Activated naive CD4-positive, alpha-beta T cell treated with anti-CD3 and anti-CD28 coated beads, Interleukin-2, amount 50 U/mL, for 72 hours (primary cell): ENCODE measurements around the gene SMTN. TPM values are rescaled to one million over a fixed set of nuclear protein-coding genes. Genes with fewer than 3 reads are reported as not detected.

ENCODE experiments used
- ATAC-seq, 2 donors: fragments of 150-1000 bp; cut with Tn5 transposase; 2 replicates each; pipeline ENCODE4 v1.10.0; 2021; ENCODE audit warnings: mild to moderate bottlenecking in 2 of 2, moderate library complexity in 2 of 2
- DNase-seq, 2 donors: peaks; one replicate each; pipeline ENCODE4 v3.0.0; 2021 to 2022; ENCODE audit warnings: low spot score in 2 of 2
- H3K27ac Mint-ChIP-seq, 2 donors: one replicate each; pipeline ENCODE4 v1.8.0; 2022; ENCODE audit warnings: mild to moderate bottlenecking in 2 of 2, mixed read lengths in 2 of 2
- H3K36me3 Mint-ChIP-seq, 2 donors: one replicate each; pipeline ENCODE4 v1.8.0; 2022; ENCODE audit warnings: mixed read lengths in 2 of 2
- H3K9me3 Mint-ChIP-seq, 2 donors: one replicate each; pipeline ENCODE4 v1.8.0; 2022; ENCODE audit warnings: mixed read lengths in 2 of 2
- total RNA-seq, 2 donors: library from RNA; stranded (reverse); gene quantifications; one replicate each; pipeline ENCODE4 v1.2.3, GENCODE V29; 2022

SMTN gene
- total RNA-seq, 2 donors from 2014 or later = 32.5 to 128 TPM

GRCh38 chr22:31126869-31127175 lies 45.7 kb downstream of the SMTN start:
- no peaks in the 10 kb centered on the region for H3K9me3 Mint-ChIP-seq
- DNase-seq = no peak
- H3K36me3 Mint-ChIP-seq = no peaks in the 10 kb centered on the region
- H3K27ac Mint-ChIP-seq = no peak overlapping the region
- no peak for ATAC-seq

DNA sequence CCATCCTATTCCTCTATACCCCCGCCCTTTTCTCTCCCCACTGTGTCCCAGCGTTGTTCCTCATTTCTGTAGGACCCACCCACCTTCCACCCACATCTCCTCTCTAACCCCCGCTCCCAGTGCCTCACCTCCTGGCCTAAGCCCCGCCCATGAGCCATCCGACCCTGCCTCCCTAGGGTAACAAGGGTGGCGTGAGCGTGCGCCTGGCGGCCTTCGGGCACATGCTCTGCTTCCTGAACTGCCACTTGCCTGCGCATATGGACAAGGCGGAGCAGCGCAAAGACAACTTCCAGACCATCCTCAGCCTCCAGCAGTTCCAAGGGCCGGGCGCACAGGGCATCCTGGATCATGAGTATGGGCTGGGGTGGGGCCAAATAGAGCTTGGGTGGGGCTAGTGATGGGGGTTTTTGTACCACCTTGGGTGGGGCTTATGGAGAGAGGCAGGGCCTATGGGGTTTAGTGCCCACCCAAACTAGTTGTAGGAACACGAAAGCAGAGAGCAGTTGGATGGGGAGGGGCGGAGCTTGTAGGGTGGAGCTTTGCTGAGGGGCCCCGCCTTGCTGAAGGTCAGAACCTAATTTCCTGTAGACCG lies 46.2 kb downstream of the SMTN start:
- ATAC-seq (no peak), DNase-seq (no peak)
- Mint-ChIP-seq H3K36me3 (no peaks in the 10 kb centered on the region), H3K9me3 (no peaks in the 10 kb centered on the region), H3K27ac (no peak overlapping the region)

DNA sequence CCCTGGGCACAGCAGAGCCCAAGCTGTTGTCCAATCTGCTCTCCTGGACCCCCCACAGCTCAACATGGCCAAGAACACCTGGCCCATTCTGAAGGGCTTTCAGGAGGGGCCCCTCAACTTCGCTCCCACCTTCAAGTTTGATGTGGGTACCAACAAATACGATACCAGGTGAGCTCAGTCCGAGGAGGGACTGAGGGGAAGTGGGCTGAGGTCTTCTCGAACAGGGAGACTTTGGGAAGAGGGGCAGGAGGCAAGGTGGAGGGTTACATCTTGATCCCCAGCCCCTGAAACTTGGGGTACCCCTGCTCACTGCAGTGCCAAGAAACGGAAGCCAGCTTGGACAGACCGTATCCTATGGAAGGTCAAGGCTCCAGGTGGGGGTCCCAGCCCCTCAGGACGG lies 47.0 kb downstream of the SMTN start:
- no peak overlapping the region for H3K27ac Mint-ChIP-seq
- DNase-seq = no peak
- no peaks in the 10 kb centered on the region for H3K36me3 Mint-ChIP-seq
- H3K9me3 Mint-ChIP-seq = no peaks in the 10 kb centered on the region
- ATAC-seq = no peak

GRCh38 chr22:31130873-31131272 lies 49.8 kb downstream of the SMTN start:
- H3K36me3 Mint-ChIP-seq = no peaks in the 10 kb centered on the region
- no peak overlapping the region for H3K27ac Mint-ChIP-seq
- H3K9me3 Mint-ChIP-seq = no peaks in the 10 kb centered on the region
- no peak for DNase-seq
- ATAC-seq = no peak

DNA sequence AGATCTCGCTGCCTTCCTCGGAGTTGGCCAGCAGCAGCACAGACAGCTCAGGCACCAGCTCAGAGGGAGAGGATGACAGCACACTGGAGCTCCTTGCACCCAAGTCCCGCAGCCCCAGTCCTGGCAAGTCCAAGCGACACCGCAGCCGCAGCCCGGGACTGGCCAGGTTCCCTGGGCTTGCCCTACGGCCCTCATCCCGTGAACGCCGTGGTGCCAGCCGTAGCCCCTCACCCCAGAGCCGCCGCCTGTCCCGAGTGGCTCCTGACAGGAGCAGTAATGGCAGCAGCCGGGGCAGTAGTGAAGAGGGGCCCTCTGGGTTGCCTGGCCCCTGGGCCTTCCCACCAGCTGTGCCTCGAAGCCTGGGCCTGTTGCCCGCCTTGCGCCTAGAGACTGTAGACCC lies 52.8 kb downstream of the SMTN start:
- no peak for ATAC-seq
- H3K9me3 Mint-ChIP-seq = no peaks in the 10 kb centered on the region
- no peaks in the 10 kb centered on the region for H3K36me3 Mint-ChIP-seq
- H3K27ac Mint-ChIP-seq = no peak overlapping the region
- no peak for DNase-seq

DNA sequence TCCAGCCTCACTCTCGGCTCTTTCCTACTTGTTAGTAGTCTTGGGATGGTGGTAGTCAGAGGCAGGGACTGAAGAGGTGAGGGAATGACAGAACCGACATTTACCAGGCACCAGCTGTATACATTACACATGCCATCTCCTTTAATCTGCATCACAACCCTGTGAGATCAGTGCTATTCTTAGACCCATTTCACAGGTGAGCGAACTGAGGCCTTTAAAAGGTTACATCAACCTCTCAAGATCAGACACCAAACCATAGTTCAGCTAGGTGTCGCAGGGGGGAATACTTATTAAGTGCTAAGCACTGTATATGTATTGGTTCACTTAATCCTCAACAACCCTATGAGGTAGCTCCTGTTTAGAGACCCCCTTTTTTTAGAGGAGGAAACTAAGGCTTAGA lies 53.6 kb downstream of the SMTN start:
- no peak for ATAC-seq
- H3K27ac Mint-ChIP-seq = no peak overlapping the region
- H3K36me3 Mint-ChIP-seq = no peaks in the 10 kb centered on the region
- DNase-seq = no peak
- no peaks in the 10 kb centered on the region for H3K9me3 Mint-ChIP-seq

GRCh38 chr22:31135706-31136105 lies 54.6 kb downstream of the SMTN start:
- H3K36me3 Mint-ChIP-seq = no peaks in the 10 kb centered on the region
- ATAC-seq (no peak), DNase-seq (no peak)
- H3K9me3 Mint-ChIP-seq = no peaks in the 10 kb centered on the region
- no peak overlapping the region for H3K27ac Mint-ChIP-seq

DNA sequence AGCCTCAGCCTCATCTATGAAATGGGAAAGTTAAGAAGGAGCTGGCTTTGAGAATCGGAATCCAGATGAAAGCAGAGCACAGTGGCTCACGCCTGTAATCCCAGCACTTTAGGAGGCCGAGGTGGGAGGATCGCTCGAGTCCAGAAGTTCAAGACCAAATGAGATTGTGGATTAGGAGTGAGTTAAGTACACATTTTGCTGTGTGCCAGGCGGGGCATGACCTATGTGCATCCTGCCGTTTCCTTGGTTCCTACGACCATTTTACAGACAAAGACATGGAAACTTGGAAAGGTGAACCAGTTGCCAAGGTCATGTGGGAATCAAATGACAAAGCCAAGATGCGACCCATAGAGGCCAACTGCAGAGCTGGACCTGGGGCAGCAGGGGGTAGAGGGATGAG lies 55.0 kb downstream of the SMTN start:
- no peak overlapping the region for H3K27ac Mint-ChIP-seq
- no peak for ATAC-seq
- no peak for DNase-seq
- H3K36me3 Mint-ChIP-seq = no peaks in the 10 kb centered on the region
- H3K9me3 Mint-ChIP-seq = no peaks in the 10 kb centered on the region

- ATAC-seq (no peak), DNase-seq (no peak)
- H3K36me3 Mint-ChIP-seq = no peaks in the 10 kb centered on the region
- no peaks in the 10 kb centered on the region for H3K9me3 Mint-ChIP-seq
- no peak overlapping the region for H3K27ac Mint-ChIP-seq
These were observed 55.6 kb downstream of the SMTN start for GRCh38 chr22:31136711-31137110.

DNA sequence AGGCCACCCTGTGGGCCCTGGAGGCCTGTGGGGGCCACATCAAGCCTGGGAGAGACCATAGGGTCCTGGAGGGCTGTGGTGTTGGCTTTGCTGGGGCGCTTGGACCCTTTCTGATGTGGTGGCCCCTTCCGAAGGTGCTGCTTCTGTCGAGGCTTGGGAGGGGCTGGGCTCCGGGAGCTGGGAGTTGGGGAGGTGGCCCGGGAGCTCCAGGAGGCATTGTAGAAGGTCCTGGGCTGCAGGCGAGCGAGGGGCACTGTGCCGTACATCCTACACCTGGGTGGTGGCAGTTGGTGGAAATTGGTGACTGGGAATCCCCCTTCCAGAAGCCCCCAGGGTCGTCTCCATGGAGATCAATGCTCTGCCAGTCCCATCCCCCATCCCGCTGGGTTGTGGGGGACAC lies 56.6 kb downstream of the SMTN start:
- Mint-ChIP-seq H3K9me3 (no peaks in the 10 kb centered on the region), H3K27ac (no peak overlapping the region), H3K36me3 (no peaks in the 10 kb centered on the region)
- no peak for ATAC-seq
- DNase-seq = no peak

DNA sequence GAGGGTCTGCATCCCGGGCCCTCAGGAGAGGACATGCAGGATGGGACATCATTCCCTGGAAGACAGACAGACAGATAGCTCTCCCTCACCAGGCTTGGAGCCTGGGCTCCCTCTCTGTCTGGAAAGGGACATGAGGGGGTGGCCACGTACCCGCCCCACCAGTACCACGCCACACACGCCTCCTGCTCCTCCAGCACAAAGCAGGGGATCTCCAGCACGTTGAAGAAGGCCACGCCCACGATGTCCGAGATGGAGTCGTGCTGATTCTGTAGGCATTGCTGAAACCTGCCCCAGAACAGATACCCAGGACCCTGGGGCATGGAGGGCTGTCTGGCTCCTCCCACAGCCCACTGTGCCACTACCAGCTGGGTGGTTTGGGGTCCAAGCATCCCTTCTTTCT lies 57.0 kb downstream of the SMTN start:
- no peak for DNase-seq
- H3K36me3 Mint-ChIP-seq = no peaks in the 10 kb centered on the region
- H3K27ac Mint-ChIP-seq = no peak overlapping the region
- no peak for ATAC-seq
- no peaks in the 10 kb centered on the region for H3K9me3 Mint-ChIP-seq

- no peaks in the 10 kb centered on the region for H3K36me3 Mint-ChIP-seq
- no peak for DNase-seq
- ATAC-seq = no peak
- H3K9me3 Mint-ChIP-seq = no peaks in the 10 kb centered on the region
- no peak overlapping the region for H3K27ac Mint-ChIP-seq
These were observed 57.9 kb downstream of the SMTN start for GRCh38 chr22:31139066-31139465.

DNA sequence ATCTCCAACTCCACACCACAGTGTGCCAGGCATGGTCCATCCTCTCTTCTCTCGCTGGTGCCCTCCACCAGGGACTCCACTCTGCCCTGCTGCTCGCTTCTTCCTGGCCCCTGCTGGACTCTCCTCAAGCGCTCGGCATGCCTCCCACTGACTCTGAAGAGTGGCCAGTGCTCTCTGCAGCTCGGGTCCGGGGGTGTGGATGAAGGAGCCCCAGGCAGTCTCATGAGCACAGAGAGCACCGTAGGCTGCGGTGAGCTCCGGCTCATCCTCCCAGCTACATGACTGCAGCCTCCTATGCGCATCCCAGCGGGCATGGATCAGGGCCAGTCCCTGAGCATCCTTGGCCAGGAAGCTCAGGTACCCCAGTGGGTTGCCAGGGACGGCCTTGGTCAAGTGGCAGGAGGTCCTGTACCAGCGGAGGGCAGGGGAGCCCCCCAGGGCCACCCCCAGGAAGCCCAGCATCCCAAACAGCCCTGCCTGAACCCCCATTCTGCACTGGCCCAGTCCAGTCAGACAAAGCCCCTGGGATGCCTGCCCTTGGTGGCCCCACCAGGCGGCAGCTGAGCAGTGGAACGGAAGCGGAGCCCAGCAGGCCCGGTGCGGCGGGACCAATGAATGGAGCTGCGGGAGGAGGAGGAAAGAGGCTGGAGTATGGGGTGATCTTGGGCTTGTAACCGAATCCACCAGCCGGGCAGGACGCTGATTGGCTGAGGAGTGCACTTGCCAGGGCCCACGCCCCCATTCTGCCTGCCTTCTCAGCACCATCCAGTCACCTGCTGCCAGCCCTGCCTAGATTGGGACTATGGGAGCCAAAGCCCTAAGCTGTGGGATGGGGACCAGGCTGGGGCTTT lies 59.0 kb downstream of the SMTN start, which contains the start of gene PLA2G3:
Gene PLA2G3, minus strand, starts transcription at position 643 of the 851 bp plus-strand sequence. Its CDS starts 154 bp downstream, at position 489.
- ATAC-seq (no peak), DNase-seq (no peak)
- Mint-ChIP-seq H3K27ac (peak within 1 kb of the TSS; percentile 43 to 65), H3K9me3 (peaks cover 0 to 1% of the 10 kb centered on the region in 2 donors), H3K36me3 (no peaks in the 10 kb centered on the region)

- H3K36me3 Mint-ChIP-seq = no peaks in the 10 kb centered on the region
- DNase-seq = no peak
- no peak for ATAC-seq
- H3K9me3 Mint-ChIP-seq = peaks cover 0 to 3% of the 10 kb centered on the region in 2 donors
- H3K27ac Mint-ChIP-seq = peak overlapping the region in 1 of 2 donors; percentile 43
These were observed 59.6 kb downstream of the SMTN start for GRCh38 chr22:31140746-31141145.

- H3K9me3 Mint-ChIP-seq = peaks cover 0 to 3% of the 10 kb centered on the region in 2 donors
- ATAC-seq = no peak
- H3K27ac Mint-ChIP-seq = peak overlapping the region in 1 of 2 donors; percentile 43
- H3K36me3 Mint-ChIP-seq = no peaks in the 10 kb centered on the region
- no peak for DNase-seq
These were observed 60.4 kb downstream of the SMTN start for GRCh38 chr22:31141551-31141950.

DNA sequence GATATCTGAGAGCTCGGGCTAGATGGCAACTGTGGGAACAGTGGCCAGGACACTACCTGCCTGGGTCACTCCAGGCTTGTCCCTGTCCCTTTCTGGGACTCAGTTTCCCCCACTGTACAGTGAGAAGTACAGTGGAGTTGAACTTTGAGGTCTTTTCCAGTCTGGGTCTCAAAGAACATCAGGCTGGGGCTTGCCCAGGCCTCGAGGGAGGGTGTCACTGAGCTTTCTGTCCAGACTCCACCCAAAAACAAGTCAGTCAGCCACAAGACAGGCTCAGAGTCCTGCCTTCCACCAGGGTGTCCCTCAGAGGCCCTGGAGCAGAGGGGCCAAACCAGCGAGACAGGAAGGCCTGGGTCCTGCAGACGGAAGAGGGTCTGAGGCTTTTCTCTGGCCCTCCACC lies 61.2 kb downstream of the SMTN start:
- DNase-seq = no peak
- no peak for ATAC-seq
- H3K9me3 Mint-ChIP-seq = peaks cover 0 to 3% of the 10 kb centered on the region in 2 donors
- no peaks in the 10 kb centered on the region for H3K36me3 Mint-ChIP-seq
- H3K27ac Mint-ChIP-seq = peak overlapping the region in 1 of 2 donors; percentile 18

- H3K36me3 Mint-ChIP-seq = no peaks in the 10 kb centered on the region
- no peak for ATAC-seq
- H3K27ac Mint-ChIP-seq = peak overlapping the region in 1 of 2 donors; percentile 18
- H3K9me3 Mint-ChIP-seq = peaks cover 0 to 3% of the 10 kb centered on the region in 2 donors
- DNase-seq = no peak
These were observed 61.9 kb downstream of the SMTN start for GRCh38 chr22:31143038-31143437.

DNA sequence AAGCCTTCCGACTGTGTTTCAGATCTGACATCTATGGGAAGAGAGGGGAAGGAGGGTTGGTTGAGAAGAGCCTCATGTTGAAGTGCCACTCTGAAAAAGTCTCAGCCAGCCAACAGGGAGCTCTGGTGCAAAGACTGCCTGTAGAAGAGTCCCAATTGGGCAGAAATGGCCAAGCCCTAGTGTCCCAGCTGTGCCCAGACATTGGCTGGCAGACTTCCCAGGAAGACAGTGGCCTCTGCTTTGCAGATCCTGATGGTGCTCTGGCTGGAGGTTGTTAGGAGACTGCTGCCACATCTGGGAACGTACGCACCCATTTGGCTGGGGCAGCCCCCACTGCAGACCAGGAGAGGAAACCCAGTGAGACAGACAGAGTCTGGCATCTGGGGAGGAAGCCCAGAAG lies 62.4 kb downstream of the SMTN start:
- no peak for ATAC-seq

More for the DNA sequence above, 62.4 kb downstream of the SMTN start:
- peaks cover 0 to 3% of the 10 kb centered on the region in 2 donors for H3K9me3 Mint-ChIP-seq
- H3K36me3 Mint-ChIP-seq = no peaks in the 10 kb centered on the region
- no peak for DNase-seq
- H3K27ac Mint-ChIP-seq = peak overlapping the region in 1 of 2 donors; percentile 18
